H1 (cell line): Measurements from ENCODE around the gene OR4C13. TPM values are rescaled to one million over a fixed set of nuclear protein-coding genes. Genes with fewer than 3 reads are reported as not detected.

Source experiments
- ATF3 ChIP-seq: IDR thresholded peaks from 2 replicates; pipeline ENCODE4 v1.6.1; 2011; ENCODE audit warnings: low read depth, mild to moderate bottlenecking, low read length; ENCODE audit not compliant: insufficient read depth
- CTBP2 ChIP-seq: IDR thresholded peaks from 2 replicates; pipeline ENCODE4 v1.7.0; 2011; ENCODE audit warnings: borderline replicate concordance, mild to moderate bottlenecking, moderate library complexity, mixed read lengths, low read length; ENCODE audit not compliant: insufficient read depth, insufficient read length
- EGR1 ChIP-seq: IDR thresholded peaks from 2 replicates; pipeline ENCODE4 v1.6.1; 2011; ENCODE audit warnings: low read depth, low read length, borderline replicate concordance
- EP300 ChIP-seq, 2 experiments: IDR thresholded peaks; 1 replicate in 1 of 2; 2 replicates in 1 of 2; pipeline ENCODE4 v1.6.1; 2011 to 2012; ENCODE audit warnings: low read depth in 2 of 2, low read length in 2 of 2, mild to moderate bottlenecking in 2 of 2, borderline replicate concordance in 1 of 2, inconsistent platforms in 1 of 2, moderate library complexity in 1 of 2
- EZH2 ChIP-seq: fragments of 200-600 bp; sonication (generic); IDR thresholded peaks from 2 replicates; pipeline ENCODE4 v1.7.1; 2012; ENCODE audit warnings: low read depth, mild to moderate bottlenecking, moderate library complexity, low read length, inconsistent platforms; ENCODE audit not compliant: severe bottlenecking
- SP4 ChIP-seq: IDR thresholded peaks from 2 replicates; pipeline ENCODE4 v1.6.1; 2012; ENCODE audit warnings: low read length, inconsistent platforms
- YY1 ChIP-seq: IDR thresholded peaks from 2 replicates; pipeline ENCODE4 v1.6.1; 2011; ENCODE audit warnings: low read depth, mild to moderate bottlenecking, low read length
- polyA plus RNA-seq, 7 experiments: library from polyadenylated mRNA; depleted of rRNA in 3 of 7; stranded (reverse) in 5 of 7; unstranded in 2 of 7; fragments of >200 nt in 5 of 7; fragments of 200-250 nt in 2 of 7; gene quantifications; 1 replicate in 5 of 7; 2 replicates in 1 of 7; 4 replicates in 1 of 7; pipeline versions ENCODE4 v1.2.1 to v1.2.3, GENCODE V29; 2011 to 2013; ENCODE audit warnings: missing spikeins in 2 of 7, mixed read lengths in 2 of 7
- total RNA-seq: library from RNA; stranded (reverse); fragmentation: NEBNext Ultra II Directional; extraction: Animal tissue kit (Norgen Biotek cat#: 25700); gene quantifications from 2 replicates; pipeline ENCODE4 v1.2.1, GENCODE V29; 2021

The OR4C13 gene
- total and polyA plus RNA-seq, 2 of the 8 experiments (the other 6 are each of a cell fraction or from before 2014, with no cell fraction given), result not detected

DNA sequence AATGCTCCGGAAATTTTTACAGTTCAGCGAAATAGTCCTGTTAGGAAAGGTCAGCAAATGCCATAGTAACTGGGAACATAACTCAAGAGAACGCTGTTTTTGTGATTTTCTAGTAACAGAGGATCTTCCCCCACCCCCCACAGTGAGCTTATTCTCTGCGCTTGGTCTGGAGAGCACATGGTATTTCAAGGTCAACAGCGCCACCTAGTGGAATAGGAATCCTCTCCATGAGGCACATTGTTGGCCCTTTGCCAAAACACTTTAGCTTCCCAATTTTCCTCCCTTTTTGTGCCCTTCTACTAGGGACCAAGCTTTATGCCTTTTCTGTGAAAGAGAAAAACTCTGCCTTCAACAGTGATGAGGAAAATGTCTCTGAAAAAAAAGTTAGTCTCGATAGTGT lies 43.4 kb downstream of the OR4C13 start (continued):
- TF ChIP-seq ATF3, result no peak
- TF ChIP-seq YY1, result no peak
- TF ChIP-seq EGR1, result no peak
- TF ChIP-seq SP4, result no peak
- TF ChIP-seq CTBP2, result no peak
- TF ChIP-seq EZH2, result no peak
- no peak for TF ChIP-seq EP300 (IDR thresholded peaks at IDR 0.05; ENCODE audit: borderline replicate concordance in 1 of 2, low read depth in 2 of 2, low read length in 2 of 2)

Other genes with a start within 250 kb of the OR4C13 start
- not detected in 2 replicates for gene OR4C12, start 30.1 kb downstream of the OR4C13 start, total RNA-seq
- not detected in 2 replicates for gene OR4C12, start 30.1 kb downstream of the OR4C13 start, polyA plus RNA-seq (2011; rRNA removed)
- gene OR4C45, start 80.5 kb downstream of the OR4C13 start, total RNA-seq, result not detected in 2 replicates
- gene OR4C45, start 80.5 kb downstream of the OR4C13 start, polyA plus RNA-seq (2011; rRNA removed), result not detected in 2 replicates